NCI-H82 treated with DMSO at 0.1 percent for 48 hours (cell line): ENCODE measurements around the gene GPR152.

Source experiments
- DNase-seq: peaks from one replicate; lab custom pipeline; 2025; ENCODE audit not compliant: unreplicated experiment; lab: John Stamatoyannopoulos, UW

GPR152 gene, protein sequence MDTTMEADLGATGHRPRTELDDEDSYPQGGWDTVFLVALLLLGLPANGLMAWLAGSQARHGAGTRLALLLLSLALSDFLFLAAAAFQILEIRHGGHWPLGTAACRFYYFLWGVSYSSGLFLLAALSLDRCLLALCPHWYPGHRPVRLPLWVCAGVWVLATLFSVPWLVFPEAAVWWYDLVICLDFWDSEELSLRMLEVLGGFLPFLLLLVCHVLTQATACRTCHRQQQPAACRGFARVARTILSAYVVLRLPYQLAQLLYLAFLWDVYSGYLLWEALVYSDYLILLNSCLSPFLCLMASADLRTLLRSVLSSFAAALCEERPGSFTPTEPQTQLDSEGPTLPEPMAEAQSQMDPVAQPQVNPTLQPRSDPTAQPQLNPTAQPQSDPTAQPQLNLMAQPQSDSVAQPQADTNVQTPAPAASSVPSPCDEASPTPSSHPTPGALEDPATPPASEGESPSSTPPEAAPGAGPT

GRCh38 chr11:67452141-67452952 is at the start of gene GPR152:
Gene GPR152, minus strand, starts transcription at chr11:67452729. Its CDS starts 5 bp downstream, at chr11:67452724.
- no peak for DNase-seq

GRCh38 chr11:67501854-67502253 is 49.3 kb upstream of the GPR152 start:
- no peak for DNase-seq

- no peak for DNase-seq
Observed at GRCh38 chr11:67500831-67501715, 48.5 kb upstream of the GPR152 start.

DNA sequence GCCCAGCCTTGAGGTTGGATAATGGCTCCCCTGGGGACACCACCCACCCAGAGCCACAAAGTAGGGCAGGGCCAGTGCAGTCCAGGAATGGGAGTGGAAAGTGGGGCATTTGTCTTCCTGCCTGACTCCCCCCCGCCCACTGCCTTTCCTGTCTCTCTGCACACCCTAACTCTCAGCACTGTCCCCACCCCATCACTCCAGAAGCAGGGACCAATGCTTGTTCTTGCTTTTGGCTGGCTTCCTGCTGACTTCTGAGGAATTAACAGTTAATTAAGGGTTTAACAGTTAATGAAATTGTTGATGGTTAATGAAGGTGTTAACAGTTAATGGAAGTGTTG is 47.9 kb upstream of the GPR152 start:
- DNase-seq: no peak

GRCh38 chr11:67499808-67500483 is 47.4 kb upstream of the GPR152 start:
- DNase-seq: no peak

- DNase-seq: no peak
Observed at GRCh38 chr11:67498544-67498972, 46.0 kb upstream of the GPR152 start.

DNA sequence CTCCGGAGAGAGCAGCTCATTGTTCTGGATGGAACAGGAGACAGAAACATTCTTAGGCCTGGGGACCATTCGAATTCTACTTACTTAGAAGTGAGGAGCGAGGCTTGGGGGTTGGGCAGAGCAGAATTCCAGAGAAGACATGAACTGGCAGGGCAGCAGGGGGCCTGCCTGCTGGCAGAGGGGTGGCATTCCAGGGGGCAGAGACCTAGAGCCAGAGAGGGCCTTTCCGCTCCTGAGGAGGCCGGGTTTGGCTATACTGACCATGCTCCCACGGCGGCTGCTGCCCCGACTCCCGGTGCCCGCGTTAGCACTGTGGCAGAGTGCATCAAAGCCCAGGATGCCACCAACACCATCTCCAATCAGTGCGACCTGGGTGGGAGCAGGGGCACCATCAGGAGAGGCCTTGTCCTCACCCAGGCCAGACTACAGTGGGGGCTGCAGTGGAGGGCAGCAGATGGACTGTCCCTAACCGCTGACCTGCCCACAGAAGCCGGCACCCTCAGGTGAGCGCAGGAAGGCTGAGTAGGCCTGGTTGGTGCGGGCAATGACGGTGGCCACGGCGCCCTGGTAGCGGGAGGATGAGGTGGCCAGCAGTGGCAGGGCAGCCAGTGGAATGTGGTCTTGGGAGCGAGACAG is 45.2 kb upstream of the GPR152 start:
- no peak for DNase-seq

DNA sequence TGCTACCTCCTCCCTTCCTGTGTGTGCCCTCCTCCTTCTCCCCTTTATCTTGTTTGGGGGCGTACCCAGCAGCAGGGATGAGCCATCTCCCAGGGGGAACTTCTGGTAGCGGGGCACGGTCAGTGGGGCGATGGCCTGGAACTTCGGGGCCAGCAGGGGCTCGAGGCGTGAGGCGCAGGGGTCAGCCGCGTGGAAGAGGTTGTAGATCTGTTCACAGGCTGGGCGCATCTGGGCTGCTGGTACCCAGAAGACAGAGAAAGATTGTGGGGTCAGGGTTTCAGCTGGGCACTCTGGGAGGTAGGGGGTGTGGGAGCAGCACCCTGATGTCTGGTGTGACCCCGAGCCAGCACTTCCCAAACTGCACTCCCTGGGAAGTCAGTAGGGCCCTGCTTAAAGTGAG is 43.6 kb upstream of the GPR152 start:
- no peak for DNase-seq

- no peak for DNase-seq
Observed at GRCh38 chr11:67495234-67496005, 42.9 kb upstream of the GPR152 start.

- no peak for DNase-seq
Observed at GRCh38 chr11:67494371-67495233, 42.1 kb upstream of the GPR152 start.

GRCh38 chr11:67493548-67494370 is 41.2 kb upstream of the GPR152 start:
- DNase-seq: no peak

- DNase-seq: no peak
Observed at GRCh38 chr11:67492801-67493547, 40.4 kb upstream of the GPR152 start.

DNA sequence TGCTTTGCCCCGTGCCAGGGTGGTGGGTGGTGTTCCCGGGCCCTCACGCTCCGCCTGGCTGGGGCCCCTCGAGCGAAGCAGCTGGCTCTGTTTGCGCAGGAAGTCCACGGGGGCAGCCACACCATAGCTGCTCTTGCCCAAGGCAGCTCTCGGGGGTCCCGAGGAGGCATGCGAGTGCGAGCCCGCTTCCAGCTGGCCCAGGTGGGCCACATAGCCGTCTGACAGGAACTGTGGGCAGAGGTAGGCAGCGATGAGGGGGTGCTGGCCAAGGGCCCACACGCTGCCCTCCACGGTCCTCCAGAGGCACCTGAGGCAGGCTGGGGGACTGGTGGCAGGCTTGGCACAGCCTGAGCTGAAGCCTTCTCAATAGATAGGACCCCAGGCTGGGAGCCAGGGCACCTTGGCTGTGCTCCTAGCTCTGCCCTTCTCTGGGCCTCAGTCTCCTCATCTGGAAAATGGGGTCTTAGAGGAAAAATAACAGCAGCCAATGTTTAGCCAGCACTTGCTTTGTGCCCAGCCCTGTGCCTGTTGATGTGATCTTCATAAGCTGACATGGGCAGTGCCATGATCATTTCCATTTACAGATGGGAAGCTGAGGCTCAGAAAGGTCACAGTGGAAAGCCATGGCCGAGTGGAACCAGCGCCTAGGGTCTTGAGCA is 39.7 kb upstream of the GPR152 start:
- no peak for DNase-seq

DNA sequence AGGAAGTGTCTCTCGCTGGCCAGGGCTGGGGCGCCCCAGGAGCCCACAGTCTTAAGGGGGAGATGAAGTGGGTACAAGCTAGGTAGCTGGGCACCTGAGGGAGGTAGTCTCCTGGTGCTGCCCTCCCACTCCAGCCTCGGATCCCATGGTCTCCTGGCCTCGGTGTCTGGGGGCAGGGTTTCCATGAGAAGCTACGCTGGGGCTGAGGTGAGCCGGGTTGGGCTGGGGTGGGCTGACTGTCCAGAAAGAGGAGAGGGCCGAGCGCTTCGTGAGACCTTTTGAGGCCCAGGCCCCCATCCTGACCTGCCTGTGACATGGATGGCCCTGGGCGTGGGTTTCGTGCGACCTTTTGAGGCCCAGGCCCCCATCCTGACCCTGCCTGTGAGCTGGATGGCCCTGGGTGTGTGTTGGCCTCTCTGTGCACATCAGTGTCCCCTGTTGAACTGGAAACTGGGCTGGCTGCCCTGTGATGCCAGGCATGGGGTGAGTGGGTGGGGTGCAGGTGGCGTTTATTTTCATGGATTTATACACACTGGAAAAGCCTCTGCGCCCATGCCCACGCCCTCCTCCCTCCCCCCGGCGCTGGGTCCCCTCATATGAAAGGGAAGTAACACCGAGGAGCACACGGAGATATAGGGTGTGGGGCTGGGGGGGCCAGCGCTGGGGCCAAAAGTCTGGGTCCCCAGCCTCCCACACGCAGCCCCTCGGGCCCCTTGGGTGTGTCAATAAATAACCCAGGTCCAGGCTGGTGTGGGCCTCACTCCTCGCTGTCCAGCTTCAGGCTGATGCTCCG is 38.9 kb upstream of the GPR152 start:
- DNase-seq: no peak

DNA sequence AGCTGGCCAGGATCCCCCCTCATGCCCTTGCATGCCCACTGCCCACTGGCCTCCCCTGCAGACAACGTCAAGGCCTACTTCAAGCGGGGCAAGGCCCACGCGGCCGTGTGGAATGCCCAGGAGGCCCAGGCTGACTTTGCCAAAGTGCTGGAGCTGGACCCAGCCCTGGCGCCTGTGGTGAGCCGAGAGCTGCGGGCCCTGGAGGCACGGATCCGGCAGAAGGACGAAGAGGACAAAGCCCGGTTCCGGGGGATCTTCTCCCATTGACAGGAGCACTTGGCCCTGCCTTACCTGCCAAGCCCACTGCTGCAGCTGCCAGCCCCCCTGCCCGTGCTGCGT is 38.2 kb upstream of the GPR152 start:
- DNase-seq: no peak
